Immature natural killer cell (primary cell): ENCODE results near the gene AGMO. TPM values are rescaled to one million over a fixed set of nuclear protein-coding genes. Genes with fewer than 3 reads are reported as not detected.
"Not testable (repeated sequence)": the region's sequence is repeated elsewhere in the genome, so short reads cannot be mapped to it uniquely, and the experiment has no call there.

Source experiments
- DNase-seq, 3 donors: peaks; one replicate each; pipeline ENCODE4 v3.0.0; 2022; ENCODE audit warnings: mixed read lengths in 1 of 3
- H3K27ac Mint-ChIP-seq, 6 donors: one replicate each; pipeline ENCODE4 v1.8.0; 2020; ENCODE audit warnings: mixed read lengths in 6 of 6, mild to moderate bottlenecking in 5 of 6, inconsistent platforms in 4 of 6, moderate library complexity in 3 of 6
- H3K27me3 Mint-ChIP-seq, 3 donors: one replicate each; pipeline ENCODE4 v1.8.0; 2020 to 2021; ENCODE audit warnings: low read depth in 3 of 3, mild to moderate bottlenecking in 3 of 3, mixed read lengths in 3 of 3, moderate library complexity in 3 of 3, inconsistent platforms in 1 of 3
- H3K36me3 Mint-ChIP-seq, 3 donors: one replicate each; pipeline ENCODE4 v1.8.0; 2020; ENCODE audit warnings: mixed read lengths in 3 of 3, inconsistent platforms in 2 of 3, mild to moderate bottlenecking in 2 of 3
- H3K4me1 Mint-ChIP-seq, 2 donors: one replicate each; pipeline ENCODE4 v1.8.0; 2020; ENCODE audit warnings: inconsistent platforms in 2 of 2, mild to moderate bottlenecking in 2 of 2, mixed read lengths in 2 of 2, moderate library complexity in 1 of 2
- H3K4me3 Mint-ChIP-seq, 5 donors: one replicate each; pipeline ENCODE4 v1.8.0; 2020; ENCODE audit warnings: mild to moderate bottlenecking in 5 of 5, mixed read lengths in 5 of 5, inconsistent platforms in 3 of 5, moderate library complexity in 3 of 5
- H3K9me3 Mint-ChIP-seq, 6 donors: one replicate each; pipeline ENCODE4 v1.8.0; 2020; ENCODE audit warnings: mild to moderate bottlenecking in 6 of 6, mixed read lengths in 6 of 6, inconsistent platforms in 4 of 6, moderate library complexity in 3 of 6
- polyA plus RNA-seq, 3 donors: library from polyadenylated mRNA; unstranded; fragments of 300-500 nt; fragmentation: Illumina TruSeq; gene quantifications; one replicate each; pipeline ENCODE4 v1.2.3, GENCODE V29; 2021

Gene AGMO
- polyA plus RNA-seq, 3 donors from 2014 or later: not detected

DNA sequence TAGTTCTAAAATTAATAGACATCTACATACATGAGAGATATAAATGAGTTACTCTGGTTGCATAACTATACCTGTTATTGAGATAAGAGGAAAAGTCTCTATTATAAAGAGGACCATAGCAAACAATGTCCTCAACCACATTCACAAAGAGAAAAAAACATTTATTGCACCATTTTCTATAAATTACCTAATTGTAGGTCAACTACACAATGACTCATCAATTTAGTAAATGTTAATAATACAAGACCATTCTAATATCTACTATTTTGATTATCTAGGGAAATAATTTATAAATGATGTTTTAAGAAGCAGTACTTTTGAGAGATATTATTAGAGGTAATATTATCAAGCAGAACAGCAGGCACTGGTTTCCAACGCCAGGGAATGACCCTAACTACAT is 246.1 kb downstream of the AGMO start:
- Mint-ChIP-seq H3K36me3 (no peaks in the 10 kb centered on the region), H3K4me1 (no peaks in the 10 kb centered on the region)

DNA sequence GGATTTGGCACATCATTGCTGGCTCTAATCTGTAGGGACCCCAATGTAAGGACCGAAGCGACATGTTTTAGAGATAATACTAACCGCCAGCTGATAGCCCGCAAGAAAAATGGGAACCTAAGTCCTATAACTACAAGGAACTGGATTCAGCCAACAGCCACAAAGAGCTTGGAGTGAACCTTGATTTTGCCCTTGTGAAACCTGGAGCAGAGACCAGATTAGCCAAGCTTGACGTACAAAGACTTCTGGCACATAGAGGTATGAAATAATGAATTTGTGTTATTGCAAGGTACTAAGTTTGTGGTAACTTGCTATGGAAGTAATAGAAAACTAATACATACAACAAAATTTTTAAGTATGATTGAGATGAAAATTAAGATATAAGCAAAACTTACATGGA is 246.9 kb downstream of the AGMO start:
- H3K27ac Mint-ChIP-seq: no peak overlapping the region
- H3K27me3 Mint-ChIP-seq: peaks cover 0 to 1% (median 0%) of the 10 kb centered on the region in 3 donors
- no peaks in the 10 kb centered on the region for H3K36me3 Mint-ChIP-seq
- H3K4me1 Mint-ChIP-seq: no peaks in the 10 kb centered on the region
- H3K9me3 Mint-ChIP-seq: peaks cover 2 to 38% (median 14%) of the 10 kb centered on the region in 6 donors
- DNase-seq: no peak
- H3K4me3 Mint-ChIP-seq: no peak overlapping the region

More for the DNA sequence above, 246.1 kb downstream of the AGMO start:
- Mint-ChIP-seq H3K27ac (no peak overlapping the region), H3K4me3 (no peak overlapping the region), H3K9me3 (peaks cover 2 to 38% (median 13%) of the 10 kb centered on the region in 6 donors), H3K27me3 (peaks cover 0 to 1% (median 0%) of the 10 kb centered on the region in 3 donors)
- no peak for DNase-seq

DNA sequence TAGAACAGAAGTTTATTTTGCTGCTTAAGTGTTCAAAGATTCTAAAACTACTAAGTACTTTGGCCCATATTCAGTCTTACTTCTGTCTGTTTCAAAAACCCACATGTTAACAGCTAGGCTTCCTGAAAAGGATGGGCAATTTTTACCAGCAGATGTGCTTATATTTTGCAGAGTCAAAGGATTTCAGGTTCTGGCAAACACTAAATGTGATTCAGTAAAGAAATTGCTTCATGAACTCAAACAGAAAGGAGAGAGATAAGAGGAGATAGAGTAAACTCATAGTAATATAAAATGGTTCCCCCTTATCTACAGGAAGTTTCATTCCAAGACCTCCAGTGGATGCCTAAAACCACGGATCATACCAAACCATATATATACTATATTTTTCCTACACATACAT is 248.5 kb downstream of the AGMO start:
- peaks cover 0 to 1% (median 0%) of the 10 kb centered on the region in 3 donors for H3K27me3 Mint-ChIP-seq
- no peaks in the 10 kb centered on the region for H3K4me1 Mint-ChIP-seq
- H3K9me3 Mint-ChIP-seq: peaks cover 2 to 38% (median 13%) of the 10 kb centered on the region in 6 donors
- no peak overlapping the region for H3K27ac Mint-ChIP-seq
- no peaks in the 10 kb centered on the region for H3K36me3 Mint-ChIP-seq
- DNase-seq: no peak
- H3K4me3 Mint-ChIP-seq: no peak overlapping the region

DNA sequence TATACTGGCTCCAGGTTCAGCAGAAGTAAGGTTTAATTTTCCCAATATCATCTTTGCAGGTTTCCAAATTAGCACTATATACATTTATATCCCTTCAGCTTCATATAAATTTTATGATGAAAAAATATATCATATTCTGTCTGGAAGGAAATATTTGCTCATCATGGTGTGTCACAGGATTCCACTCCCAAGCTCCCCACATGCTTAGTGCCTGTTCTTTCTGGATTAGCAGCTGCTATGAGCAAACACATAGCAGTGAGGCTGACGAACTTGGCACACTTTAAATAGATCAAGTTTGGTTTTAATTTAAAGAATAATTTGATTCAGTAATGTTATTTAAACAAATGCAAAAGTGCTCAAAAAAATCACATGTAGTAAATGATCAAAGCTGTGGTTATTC is 251.9 kb downstream of the AGMO start:
- no peak overlapping the region for H3K27ac Mint-ChIP-seq
- peaks cover 2 to 35% (median 13%) of the 10 kb centered on the region in 6 donors for H3K9me3 Mint-ChIP-seq
- H3K4me1 Mint-ChIP-seq: no peaks in the 10 kb centered on the region
- no peaks in the 10 kb centered on the region for H3K36me3 Mint-ChIP-seq
- no peak overlapping the region for H3K4me3 Mint-ChIP-seq
- peaks cover 0 to 1% (median 0%) of the 10 kb centered on the region in 3 donors for H3K27me3 Mint-ChIP-seq
- DNase-seq: no peak

DNA sequence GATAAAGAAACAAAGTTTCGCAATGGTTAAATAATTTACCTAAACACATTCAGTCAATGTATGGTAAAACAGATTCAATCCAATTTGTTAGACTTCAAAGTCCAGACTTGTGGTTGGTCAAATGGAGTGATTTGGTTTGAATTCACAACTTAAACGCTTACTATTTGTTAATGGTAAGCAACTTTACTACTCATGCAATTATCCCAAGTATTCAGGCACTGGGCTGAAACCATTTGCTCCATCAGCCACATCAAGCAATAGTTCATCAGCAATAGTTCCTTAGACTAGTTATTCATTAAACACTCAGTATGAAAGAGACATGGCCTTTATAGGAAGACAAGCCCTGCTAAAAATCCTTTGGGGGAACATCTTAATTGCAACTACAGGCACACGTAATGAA is 253.0 kb downstream of the AGMO start:
- H3K9me3 Mint-ChIP-seq: peaks cover 2 to 35% (median 9%) of the 10 kb centered on the region in 6 donors
- no peak overlapping the region for H3K27ac Mint-ChIP-seq
- peaks cover 0 to 1% (median 0%) of the 10 kb centered on the region in 3 donors for H3K27me3 Mint-ChIP-seq
- no peaks in the 10 kb centered on the region for H3K36me3 Mint-ChIP-seq
- H3K4me1 Mint-ChIP-seq: no peaks in the 10 kb centered on the region
- no peak overlapping the region for H3K4me3 Mint-ChIP-seq
- DNase-seq: no peak

DNA sequence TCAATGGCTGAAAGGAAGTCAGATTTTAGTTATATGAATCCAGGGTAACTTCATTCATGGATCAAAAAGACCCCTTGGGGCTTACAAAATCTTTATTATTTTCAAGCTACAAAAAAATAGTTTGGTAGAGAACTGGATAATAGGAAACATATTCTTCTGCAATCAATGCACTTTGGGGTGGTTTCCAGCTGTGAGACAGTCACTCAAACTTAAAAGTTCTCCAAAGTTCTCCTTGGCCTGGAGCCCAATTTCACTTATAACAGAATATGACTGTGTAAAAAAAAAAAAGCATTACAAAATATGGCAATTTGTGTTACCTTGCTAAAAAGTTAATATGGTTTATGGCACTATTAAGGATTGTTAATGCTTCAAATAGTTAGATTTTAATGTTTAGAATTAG is 255.5 kb downstream of the AGMO start:
- Mint-ChIP-seq H3K4me3 (no peak overlapping the region), H3K36me3 (no peaks in the 10 kb centered on the region), H3K27ac (no peak overlapping the region), H3K9me3 (peaks cover 0 to 29% (median 5%) of the 10 kb centered on the region in 6 donors), H3K27me3 (no peaks in the 10 kb centered on the region), H3K4me1 (no peaks in the 10 kb centered on the region)
- no peak for DNase-seq

DNA sequence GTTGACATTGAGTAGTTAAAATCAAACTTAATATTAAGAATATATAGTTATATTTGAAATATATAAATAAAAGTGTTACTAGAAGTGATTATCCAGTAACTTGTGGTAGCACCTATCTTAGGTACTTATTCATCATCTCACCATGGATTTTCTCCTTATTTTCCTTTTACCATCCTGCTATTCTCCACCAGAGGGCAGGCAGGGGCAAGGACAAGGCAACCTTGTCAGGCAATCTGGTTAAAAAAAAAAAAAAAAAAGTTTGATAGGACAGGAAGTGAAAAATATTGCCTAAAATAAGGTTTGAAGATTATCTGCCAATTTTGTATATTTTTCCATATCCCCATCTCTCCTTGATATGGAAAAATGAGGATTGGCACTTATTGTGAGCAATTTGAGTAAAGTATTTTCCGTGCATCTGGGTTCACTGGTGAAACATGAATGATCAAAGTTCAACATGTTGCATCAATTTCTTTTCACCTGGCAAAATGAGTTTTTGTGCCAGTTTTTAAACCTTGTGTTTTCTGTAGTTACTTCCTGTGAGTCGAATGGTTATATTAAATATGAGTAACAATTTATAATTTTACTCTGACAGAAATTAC is 256.7 kb downstream of the AGMO start:
- H3K4me1 Mint-ChIP-seq: no peaks in the 10 kb centered on the region
- no peak overlapping the region for H3K4me3 Mint-ChIP-seq
- no peaks in the 10 kb centered on the region for H3K27me3 Mint-ChIP-seq
- H3K9me3 Mint-ChIP-seq: peaks cover 0 to 24% (median 6%) of the 10 kb centered on the region in 6 donors
- no peak overlapping the region for H3K27ac Mint-ChIP-seq
- no peak for DNase-seq
- no peaks in the 10 kb centered on the region for H3K36me3 Mint-ChIP-seq

DNA sequence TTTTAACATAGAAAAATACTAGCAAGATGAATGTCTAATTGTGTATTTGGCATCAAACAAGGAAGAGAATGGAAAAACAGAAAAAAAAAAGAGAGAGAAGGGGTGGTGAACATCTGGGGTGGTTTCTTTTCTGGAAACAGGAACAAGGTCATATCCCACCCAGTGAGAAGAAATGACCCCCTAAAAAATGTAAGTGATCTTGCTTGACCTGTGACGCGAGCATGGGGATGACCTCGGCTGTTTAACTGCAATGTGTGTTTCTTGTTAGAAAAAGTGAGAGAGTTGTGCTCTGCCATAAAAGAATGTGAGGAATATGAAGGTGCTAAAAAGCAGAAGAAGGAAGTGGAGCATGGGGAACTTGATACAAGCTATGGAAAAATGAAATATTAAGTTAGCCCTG is 258.5 kb downstream of the AGMO start:
- H3K36me3 Mint-ChIP-seq: no peaks in the 10 kb centered on the region
- H3K9me3 Mint-ChIP-seq: peaks cover 0 to 35% (median 8%) of the 10 kb centered on the region in 6 donors
- H3K4me3 Mint-ChIP-seq: no peak overlapping the region
- no peak for DNase-seq
- no peaks in the 10 kb centered on the region for H3K4me1 Mint-ChIP-seq
- no peak overlapping the region for H3K27ac Mint-ChIP-seq
- H3K27me3 Mint-ChIP-seq: no peaks in the 10 kb centered on the region

DNA sequence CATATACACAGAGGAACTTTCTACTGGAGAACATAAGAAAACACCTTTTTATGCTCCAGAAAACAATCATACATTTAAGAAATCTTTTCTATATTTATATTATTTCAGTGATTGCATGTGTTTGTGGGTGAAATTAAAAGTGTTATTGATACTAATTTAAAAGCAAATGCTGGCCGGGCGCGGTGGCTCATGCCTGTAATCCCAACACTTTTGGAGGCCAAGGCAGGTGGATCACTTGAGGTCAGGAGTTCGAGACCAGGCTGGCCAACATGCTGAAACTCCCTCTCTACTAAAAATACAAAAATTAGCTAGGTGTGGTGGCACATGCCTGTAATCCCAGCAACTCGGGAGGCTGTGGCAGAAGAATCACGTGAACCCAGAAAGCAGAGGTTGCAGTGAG is 260.8 kb downstream of the AGMO start:
- DNase-seq, H3K4me3 Mint-ChIP-seq, H3K27ac Mint-ChIP-seq, H3K36me3 Mint-ChIP-seq, H3K4me1 Mint-ChIP-seq, H3K27me3 Mint-ChIP-seq: not testable (repeated sequence)
- H3K9me3 Mint-ChIP-seq: peaks cover 0 to 41% (median 10%) of the 10 kb centered on the region in 6 donors

DNA sequence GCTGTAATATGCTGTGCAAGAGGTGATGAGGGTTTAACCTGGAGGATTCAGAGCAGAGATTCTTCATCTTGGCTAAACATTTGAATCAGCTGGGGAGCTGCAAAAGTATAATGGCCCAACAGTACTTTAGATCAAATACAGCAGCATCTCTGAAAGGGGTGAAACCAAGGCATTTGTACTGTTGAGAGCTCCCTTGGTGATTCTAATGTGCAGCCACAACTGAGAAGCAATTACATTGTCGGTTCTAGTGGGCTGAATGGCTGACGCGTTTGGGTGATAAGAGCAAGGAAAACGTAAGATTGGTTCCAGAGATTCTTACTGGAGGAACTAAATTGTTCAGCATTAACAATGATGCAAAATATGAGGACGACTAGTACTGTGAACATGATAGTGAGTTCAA is 269.7 kb downstream of the AGMO start:
- Mint-ChIP-seq H3K9me3 (peaks cover 4 to 29% (median 11%) of the 10 kb centered on the region in 6 donors), H3K4me3 (no peak overlapping the region), H3K36me3 (peaks cover 0 to 7% (median 0%) of the 10 kb centered on the region in 3 donors), H3K4me1 (no peaks in the 10 kb centered on the region), H3K27me3 (no peaks in the 10 kb centered on the region), H3K27ac (no peak overlapping the region)
- no peak for DNase-seq

DNA sequence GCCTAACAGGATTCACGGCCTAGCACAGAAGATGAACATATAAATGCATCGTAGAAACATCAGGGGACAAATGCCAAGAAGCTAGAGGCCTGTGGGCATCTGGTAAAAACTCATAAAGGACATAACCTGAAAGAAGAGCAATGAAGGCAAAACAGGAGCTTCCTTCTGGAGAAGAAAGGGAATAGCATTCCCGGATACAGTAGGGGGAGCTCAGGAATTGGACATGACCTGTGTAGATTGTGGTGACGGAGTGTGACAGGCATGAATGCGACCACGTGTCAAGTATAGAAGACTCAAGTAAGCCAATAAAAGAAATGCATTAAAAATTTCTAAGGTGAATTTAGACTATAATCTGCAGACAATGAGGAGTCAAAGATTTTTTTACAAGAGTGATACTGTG is 270.1 kb downstream of the AGMO start:
- Mint-ChIP-seq H3K4me1 (no peaks in the 10 kb centered on the region), H3K4me3 (no peak overlapping the region), H3K36me3 (peaks cover 0 to 7% (median 0%) of the 10 kb centered on the region in 3 donors), H3K27ac (no peak overlapping the region), H3K9me3 (peaks cover 4 to 28% (median 13%) of the 10 kb centered on the region in 6 donors), H3K27me3 (no peaks in the 10 kb centered on the region)
- DNase-seq: no peak

DNA sequence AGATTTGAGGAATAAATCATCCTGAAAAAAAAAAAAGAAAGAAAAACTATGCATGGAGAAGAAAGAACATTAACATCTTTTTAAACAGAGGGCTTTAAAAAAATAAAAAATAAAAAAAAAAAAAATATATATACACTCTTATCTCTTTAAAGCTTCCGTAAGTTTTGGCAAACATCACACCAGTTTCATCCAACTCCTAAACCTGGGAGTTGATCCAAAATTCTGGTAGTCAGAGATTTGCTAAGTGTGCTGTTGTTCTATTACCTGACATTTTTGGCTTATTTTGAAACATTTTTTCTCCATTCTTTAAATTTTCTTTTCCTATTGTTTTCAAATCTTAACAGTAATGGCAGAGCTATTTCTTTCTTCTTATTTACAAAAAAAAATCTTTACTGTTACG is 273.1 kb downstream of the AGMO start:
- H3K4me1 Mint-ChIP-seq: no peaks in the 10 kb centered on the region
- no peak overlapping the region for H3K27ac Mint-ChIP-seq
- no peak overlapping the region for H3K4me3 Mint-ChIP-seq
- peaks cover 0 to 7% (median 0%) of the 10 kb centered on the region in 3 donors for H3K36me3 Mint-ChIP-seq
- H3K9me3 Mint-ChIP-seq: peaks cover 6 to 52% (median 29%) of the 10 kb centered on the region in 6 donors
- no peak for DNase-seq
- peaks cover 0 to 2% (median 1%) of the 10 kb centered on the region in 3 donors for H3K27me3 Mint-ChIP-seq

DNA sequence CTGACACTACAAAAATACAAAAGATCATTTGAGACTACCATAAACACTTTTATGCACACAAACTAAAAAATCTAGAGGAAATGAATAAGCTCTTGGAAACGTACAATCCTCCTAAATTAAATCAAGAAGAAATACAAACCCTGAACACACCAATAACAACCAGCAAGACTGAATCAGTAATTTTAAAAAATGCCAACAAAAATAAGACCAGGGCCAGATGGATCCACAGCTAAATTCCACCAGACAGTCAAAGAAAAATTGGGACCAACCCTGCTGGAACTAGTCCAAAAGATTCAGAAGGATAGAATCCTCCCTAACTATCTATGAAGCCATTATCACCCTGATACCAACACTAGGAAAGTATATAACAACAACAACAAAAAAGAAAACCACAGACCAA is 277.4 kb downstream of the AGMO start:
- Mint-ChIP-seq H3K36me3 (no peaks in the 10 kb centered on the region), H3K4me1 (no peaks in the 10 kb centered on the region), H3K27me3 (peaks cover 0 to 2% (median 1%) of the 10 kb centered on the region in 3 donors), H3K27ac (no peak overlapping the region), H3K9me3 (peaks cover 4 to 69% (median 34%) of the 10 kb centered on the region in 6 donors), H3K4me3 (no peak overlapping the region)
- no peak for DNase-seq

DNA sequence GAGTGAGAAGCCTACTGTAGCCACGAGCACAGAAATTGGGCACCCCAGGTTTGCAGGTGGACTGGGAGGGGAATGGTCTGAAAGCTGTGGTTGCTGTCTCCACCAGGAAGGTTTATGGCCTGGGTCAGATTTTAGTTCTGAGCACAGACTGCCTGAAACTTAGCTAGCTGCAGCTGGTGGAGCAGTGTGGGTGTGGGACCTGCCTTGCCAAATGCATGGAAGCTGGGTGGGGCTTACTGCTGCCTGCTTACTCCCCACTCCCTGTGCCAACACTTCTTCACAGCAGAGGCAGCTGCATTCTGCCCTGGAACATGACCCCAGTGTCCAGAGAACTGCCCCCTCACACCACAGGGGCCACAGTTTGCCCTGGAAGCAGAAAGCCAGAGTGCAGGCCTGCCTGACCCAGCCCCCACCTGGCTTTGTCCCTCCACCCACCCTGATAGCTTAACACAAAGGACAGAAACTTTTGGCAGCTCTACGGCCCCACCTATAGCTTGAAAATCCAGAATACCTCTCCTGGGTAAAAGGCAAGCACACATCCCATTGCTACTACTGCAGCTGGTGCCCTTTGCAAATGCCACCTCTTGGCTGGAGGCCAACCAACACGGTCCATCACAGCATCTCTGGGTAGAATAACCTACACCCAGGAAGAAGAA is 281.6 kb downstream of the AGMO start:
- Mint-ChIP-seq H3K4me1 (no peaks in the 10 kb centered on the region), H3K9me3 (peaks cover 17 to 89% (median 50%) of the 10 kb centered on the region in 6 donors), H3K4me3 (no peak overlapping the region), H3K36me3 (peaks cover 0 to 4% (median 0%) of the 10 kb centered on the region in 3 donors), H3K27me3 (peaks cover 0 to 2% (median 1%) of the 10 kb centered on the region in 3 donors), H3K27ac (no peak overlapping the region)
- DNase-seq: no peak
